Glutamatergic neuron (in vitro differentiated cells): ENCODE measurements around the gene ZBTB16. TPM values are rescaled to one million over a fixed set of nuclear protein-coding genes. Genes with fewer than 3 reads are reported as not detected.

ENCODE experiments used
- DNase-seq: peaks from one replicate; pipeline ENCODE4 v3.0.0; 2022
- H3K27ac Mint-ChIP-seq: one replicate; pipeline ENCODE4 v1.8.0; 2020; ENCODE audit warnings: mild to moderate bottlenecking, mixed read lengths, inconsistent platforms; ENCODE audit not compliant: unreplicated experiment
- H3K27me3 Mint-ChIP-seq: one replicate; pipeline ENCODE4 v1.8.0; 2020; ENCODE audit warnings: mild to moderate bottlenecking, moderate library complexity, mixed read lengths, inconsistent platforms; ENCODE audit not compliant: unreplicated experiment
- H3K36me3 Mint-ChIP-seq: one replicate; pipeline ENCODE4 v1.8.0; 2020; ENCODE audit warnings: mild to moderate bottlenecking, mixed read lengths, inconsistent platforms; ENCODE audit not compliant: unreplicated experiment
- H3K4me1 Mint-ChIP-seq: one replicate; pipeline ENCODE4 v1.8.0; 2020; ENCODE audit warnings: mild to moderate bottlenecking, low read depth, mixed read lengths, inconsistent platforms; ENCODE audit not compliant: unreplicated experiment
- H3K4me3 Mint-ChIP-seq: one replicate; pipeline ENCODE4 v1.8.0; 2020; ENCODE audit warnings: mild to moderate bottlenecking, mixed read lengths, inconsistent platforms; ENCODE audit not compliant: unreplicated experiment
- H3K9me3 Mint-ChIP-seq: one replicate; pipeline ENCODE4 v1.8.0; 2020; ENCODE audit warnings: mild to moderate bottlenecking, moderate library complexity, mixed read lengths, inconsistent platforms; ENCODE audit not compliant: unreplicated experiment
- CTCF ChIP-seq: fragments of 200-600 bp; sonication (generic); IDR thresholded peaks from one replicate; pipeline ENCODE4 v1.5.0; 2021; ENCODE audit not compliant: partially characterized antibody, unreplicated experiment
- total RNA-seq: library from RNA; stranded (reverse); fragmentation: NEBNext Ultra II Directional; extraction: Animal tissue kit (Norgen Biotek cat#: 25700); gene quantifications from one replicate; pipeline ENCODE4 v1.2.1, GENCODE V29; 2021; ENCODE audit not compliant: unreplicated experiment

The ZBTB16 gene
- total RNA-seq, 1 donor from 2014 or later, result 9.0 TPM

DNA sequence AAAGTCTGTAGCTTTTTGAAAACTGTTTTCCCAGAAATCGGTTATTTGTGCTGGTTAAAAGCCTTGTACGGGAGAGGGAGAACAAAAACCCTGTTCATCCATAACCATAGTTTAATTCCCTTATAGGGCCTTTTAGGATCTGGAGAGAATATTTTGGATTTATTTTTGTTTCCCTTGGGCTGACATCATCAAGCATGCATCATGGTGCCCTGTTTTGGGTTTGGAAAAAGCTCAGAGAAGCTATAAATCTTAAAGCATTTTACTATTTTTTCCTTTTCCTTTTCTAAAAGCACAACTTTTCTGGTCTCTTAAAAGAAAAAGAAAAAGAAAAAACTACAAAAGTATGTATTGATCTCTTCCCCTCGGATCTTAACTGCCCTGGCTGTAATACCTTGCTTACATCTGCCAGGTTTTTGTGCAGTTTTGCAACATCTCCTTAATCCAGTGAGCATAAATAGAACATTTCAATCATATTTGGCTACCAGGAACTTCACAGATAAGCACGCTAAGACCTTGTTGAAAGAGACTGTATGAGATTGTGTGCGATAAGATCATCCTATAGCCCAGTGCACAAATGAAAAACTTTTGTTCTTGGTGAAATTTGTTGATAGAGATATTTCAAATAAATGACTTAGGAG lies 88.0 kb downstream of the ZBTB16 start:
- Mint-ChIP-seq H3K4me3 (no peak overlapping the region), H3K4me1 (peaks cover 24% of the 10 kb centered on the region), H3K36me3 (no peaks in the 10 kb centered on the region), H3K9me3 (no peaks in the 10 kb centered on the region), H3K27ac (no peak overlapping the region), H3K27me3 (peaks cover 2% of the 10 kb centered on the region)
- no peak for DNase-seq
- no peak for TF ChIP-seq CTCF

GRCh38 chr11:114148013-114148382 lies 88.5 kb downstream of the ZBTB16 start:
- H3K4me1 Mint-ChIP-seq, result peaks cover 24% of the 10 kb centered on the region
- no peak for TF ChIP-seq CTCF
- no peak for DNase-seq
- no peaks in the 10 kb centered on the region for H3K36me3 Mint-ChIP-seq
- no peak overlapping the region for H3K4me3 Mint-ChIP-seq
- no peaks in the 10 kb centered on the region for H3K9me3 Mint-ChIP-seq
- H3K27ac Mint-ChIP-seq, result no peak overlapping the region
- peaks cover 2% of the 10 kb centered on the region for H3K27me3 Mint-ChIP-seq

DNA sequence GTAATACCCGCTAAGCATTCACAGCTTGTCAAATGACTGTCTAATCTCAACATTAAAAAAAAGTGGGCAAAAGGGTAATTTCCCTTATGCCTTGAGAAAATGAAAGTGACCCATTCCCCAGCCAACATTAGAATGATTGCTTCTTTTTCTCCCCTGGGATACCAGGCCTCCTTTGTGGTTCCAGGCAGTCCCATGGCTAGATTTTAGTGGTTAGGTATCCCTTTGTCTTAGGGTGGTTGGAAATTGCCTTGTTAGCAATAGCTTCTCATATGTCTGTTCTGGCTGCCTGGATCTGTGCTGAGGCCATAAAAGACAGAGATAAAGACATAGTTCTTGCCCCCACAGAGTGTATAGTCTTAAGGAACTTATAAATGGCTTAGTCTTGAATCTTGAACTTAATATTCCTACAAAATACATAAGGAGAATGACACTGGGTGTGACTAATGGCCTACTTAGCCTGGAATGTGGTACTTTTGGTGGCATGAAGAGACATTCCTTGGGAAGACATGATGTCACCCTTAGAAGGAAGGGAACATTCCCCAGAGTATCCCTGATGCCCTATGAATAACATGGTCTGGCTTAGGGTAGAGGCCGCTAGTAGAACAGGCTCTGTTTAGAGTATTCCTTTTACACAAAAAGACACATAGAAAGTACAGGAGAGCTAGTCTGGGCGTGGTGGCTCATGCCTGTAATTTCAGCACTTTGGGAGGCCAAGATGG lies 90.3 kb downstream of the ZBTB16 start:
- Mint-ChIP-seq H3K27ac (no peak overlapping the region), H3K4me3 (no peak overlapping the region), H3K27me3 (peaks cover 2% of the 10 kb centered on the region), H3K9me3 (no peaks in the 10 kb centered on the region), H3K36me3 (no peaks in the 10 kb centered on the region), H3K4me1 (peaks cover 14% of the 10 kb centered on the region)
- DNase-seq, result no peak
- no peak for TF ChIP-seq CTCF

GRCh38 chr11:114150671-114151070 lies 91.2 kb downstream of the ZBTB16 start:
- TF ChIP-seq CTCF, result no peak
- no peak overlapping the region for H3K27ac Mint-ChIP-seq
- H3K9me3 Mint-ChIP-seq, result no peaks in the 10 kb centered on the region
- H3K4me3 Mint-ChIP-seq, result no peak overlapping the region
- peaks cover 14% of the 10 kb centered on the region for H3K4me1 Mint-ChIP-seq
- peaks cover 2% of the 10 kb centered on the region for H3K27me3 Mint-ChIP-seq
- DNase-seq, result no peak
- H3K36me3 Mint-ChIP-seq, result no peaks in the 10 kb centered on the region

DNA sequence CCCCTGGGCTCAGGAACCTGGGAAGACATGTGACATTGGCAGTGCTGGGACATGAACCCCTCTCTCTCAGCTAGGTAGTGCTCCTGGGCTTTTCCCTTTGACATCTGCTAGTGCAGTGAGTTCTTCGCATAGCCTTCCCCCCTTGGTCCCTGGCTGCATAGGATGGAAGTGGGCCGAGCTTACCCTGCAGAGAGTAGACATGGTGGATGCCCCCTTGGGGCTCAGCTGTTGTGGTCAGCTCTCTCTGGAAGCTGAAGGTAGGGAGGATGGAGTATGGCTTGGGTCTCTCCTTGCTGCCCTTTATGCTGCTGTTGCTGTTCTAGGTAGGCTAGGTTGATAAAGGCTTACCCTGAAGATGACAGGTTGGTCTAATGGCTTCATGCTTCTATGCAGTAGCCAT lies 92.1 kb downstream of the ZBTB16 start:
- Mint-ChIP-seq H3K36me3 (no peaks in the 10 kb centered on the region), H3K4me1 (peaks cover 14% of the 10 kb centered on the region)
- TF ChIP-seq CTCF, result no peak

More for the DNA sequence above, 92.1 kb downstream of the ZBTB16 start:
- Mint-ChIP-seq H3K4me3 (no peak overlapping the region), H3K27me3 (no peaks in the 10 kb centered on the region), H3K9me3 (no peaks in the 10 kb centered on the region), H3K27ac (no peak overlapping the region)
- no peak for DNase-seq
